OCI-LY3 (cell line): Measurements from ENCODE around the gene VEGFD.

Experiments used
- H2AFZ ChIP-seq: fragments of 200-600, 300-600 bp; shearing (Covaris generic); 2 replicates; pipeline ENCODE4 v1.6.0; 2014; ENCODE audit warnings: antibody characterized with exemption, low read depth, low read length
- H3K27ac ChIP-seq: fragments of 200-600, 300-600 bp; sonication (generic); 2 replicates; pipeline ENCODE4 v1.5.1; 2014; ENCODE audit warnings: mild to moderate bottlenecking, low read length, moderate library complexity, mixed read lengths
- H3K27me3 ChIP-seq: fragments of 200-600, 300-600 bp; sonication (generic); 2 replicates; pipeline ENCODE4 v1.6.1; 2014; ENCODE audit warnings: low read depth, low read length, mixed read lengths
- H3K36me3 ChIP-seq: fragments of 200-600, 300-600 bp; sonication (generic); replicated peaks from 2 replicates; pipeline ENCODE3; 2014; ENCODE audit warnings: low read depth, low read length, mixed read lengths
- H3K4me1 ChIP-seq: fragments of 300-600, 200-600 bp; sonication (generic); 2 replicates; pipeline ENCODE4 v1.6.1; 2014; ENCODE audit warnings: low read length, mixed read lengths
- H3K4me2 ChIP-seq: fragments of 200-600, 300-600 bp; sonication (generic); 2 replicates; pipeline ENCODE4 v1.6.1; 2014; ENCODE audit warnings: low read length, mixed read lengths
- H3K4me3 ChIP-seq: fragments of 300-600, 200-600 bp; sonication (generic); 2 replicates; pipeline ENCODE4 v1.5.1; 2014; ENCODE audit warnings: antibody characterized with exemption, mild to moderate bottlenecking, low read length, moderate library complexity
- H3K79me2 ChIP-seq: fragments of 300-600, 200-600 bp; shearing (Covaris generic); 2 replicates; pipeline ENCODE4 v1.6.1; 2014; ENCODE audit warnings: mild to moderate bottlenecking, low read length, mixed read lengths
- H3K9ac ChIP-seq: fragments of 300-600, 200-600 bp; shearing (Covaris generic); 2 replicates; pipeline ENCODE4 v1.6.0; 2014; ENCODE audit warnings: mild to moderate bottlenecking, low read length, moderate library complexity
- H3K9me3 ChIP-seq: fragments of 200-600, 300-600 bp; shearing (Covaris generic); 2 replicates; pipeline ENCODE4 v1.6.1; 2014; ENCODE audit warnings: low read length, mixed read lengths; ENCODE audit not compliant: insufficient read depth
- H4K20me1 ChIP-seq: fragments of 200-600, 300-600 bp; sonication (generic); 2 replicates; pipeline ENCODE4 v1.6.1; 2016; ENCODE audit warnings: low read length, mixed read lengths; ENCODE audit not compliant: insufficient read depth
- CTCF ChIP-seq: fragments of 200-600, 300-600 bp; sonication (generic); IDR thresholded peaks from 2 replicates; pipeline ENCODE4 v1.5.1; 2014; ENCODE audit warnings: antibody characterized with exemption, low read length, low read depth
- EZH2phosphoT487 ChIP-seq: fragments of 200-600 bp; shearing (Covaris generic); IDR thresholded peaks from 2 replicates; pipeline ENCODE4 v1.6.1; 2018; ENCODE audit warnings: antibody characterized with exemption, mixed run types, low read depth

Gene VEGFD

GRCh38 chrX:15384304-15384703, at the start of gene VEGFD:
VEGFD (minus strand) TSS chrX:15384413; CDS start chrX:15383946, 467 bp downstream.
- Histone ChIP-seq H3K36me3 (no peaks in the 10 kb centered on the region), H3K27me3 (no peaks in the 10 kb centered on the region), H3K9ac (no peak within 1 kb of the TSS), H3K27ac (no peak within 1 kb of the TSS), H3K4me3 (no peak within 1 kb of the TSS), H4K20me1 (no peaks in the 10 kb centered on the region), H3K9me3 (no peaks in the 10 kb centered on the region), H3K4me2 (no peak within 1 kb of the TSS), H3K4me1 (peaks cover 9% of the 10 kb centered on the region), H3K79me2 (no peaks in the 10 kb centered on the region), H2AFZ (no peak within 1 kb of the TSS)
- no peak for TF ChIP-seq CTCF
- no peak for TF ChIP-seq EZH2phosphoT487

GRCh38 chrX:15430584-15430983, 46.4 kb upstream of the VEGFD start:
- H3K9me3 ChIP-seq, result no peaks in the 10 kb centered on the region
- H3K4me1 ChIP-seq, result peaks cover 4% of the 10 kb centered on the region
- H3K27ac ChIP-seq, result no peak overlapping the region
- no peak overlapping the region for H3K9ac ChIP-seq
- no peaks in the 10 kb centered on the region for H3K36me3 ChIP-seq
- H3K27me3 ChIP-seq, result no peaks in the 10 kb centered on the region
- TF ChIP-seq CTCF, result no peak
- no peak overlapping the region for H3K4me2 ChIP-seq
- no peaks in the 10 kb centered on the region for H3K79me2 ChIP-seq
- no peak overlapping the region for H2AFZ ChIP-seq
- H3K4me3 ChIP-seq, result no peak overlapping the region
- no peaks in the 10 kb centered on the region for H4K20me1 ChIP-seq

- H3K79me2 ChIP-seq, result no peaks in the 10 kb centered on the region
- H3K4me3 ChIP-seq, result no peak overlapping the region
- H3K4me1 ChIP-seq, result no peaks in the 10 kb centered on the region
- no peak overlapping the region for H2AFZ ChIP-seq
- H3K36me3 ChIP-seq, result no peaks in the 10 kb centered on the region
- no peak overlapping the region for H3K4me2 ChIP-seq
- H3K9me3 ChIP-seq, result no peaks in the 10 kb centered on the region
- no peaks in the 10 kb centered on the region for H3K27me3 ChIP-seq
- TF ChIP-seq CTCF, result no peak
- no peak for TF ChIP-seq EZH2phosphoT487
- H3K9ac ChIP-seq, result no peak overlapping the region
- H3K27ac ChIP-seq, result no peak overlapping the region
- H4K20me1 ChIP-seq, result no peaks in the 10 kb centered on the region
These were observed 45.9 kb upstream of the VEGFD start for GRCh38 chrX:15430076-15430475.

GRCh38 chrX:15425024-15425423, 40.8 kb upstream of the VEGFD start:
- H3K4me1 ChIP-seq, result peaks cover 5% of the 10 kb centered on the region
- H2AFZ ChIP-seq, result no peak overlapping the region
- no peaks in the 10 kb centered on the region for H3K79me2 ChIP-seq
- H3K9me3 ChIP-seq, result no peaks in the 10 kb centered on the region
- no peak overlapping the region for H3K27ac ChIP-seq
- no peaks in the 10 kb centered on the region for H3K27me3 ChIP-seq
- H3K9ac ChIP-seq, result no peak overlapping the region
- no peak overlapping the region for H3K4me3 ChIP-seq
- H4K20me1 ChIP-seq, result no peaks in the 10 kb centered on the region
- TF ChIP-seq CTCF (no peak), EZH2phosphoT487 (no peak)
- no peak overlapping the region for H3K4me2 ChIP-seq
- no peaks in the 10 kb centered on the region for H3K36me3 ChIP-seq
